ENCODE data around the gene C17orf100.

DNA sequence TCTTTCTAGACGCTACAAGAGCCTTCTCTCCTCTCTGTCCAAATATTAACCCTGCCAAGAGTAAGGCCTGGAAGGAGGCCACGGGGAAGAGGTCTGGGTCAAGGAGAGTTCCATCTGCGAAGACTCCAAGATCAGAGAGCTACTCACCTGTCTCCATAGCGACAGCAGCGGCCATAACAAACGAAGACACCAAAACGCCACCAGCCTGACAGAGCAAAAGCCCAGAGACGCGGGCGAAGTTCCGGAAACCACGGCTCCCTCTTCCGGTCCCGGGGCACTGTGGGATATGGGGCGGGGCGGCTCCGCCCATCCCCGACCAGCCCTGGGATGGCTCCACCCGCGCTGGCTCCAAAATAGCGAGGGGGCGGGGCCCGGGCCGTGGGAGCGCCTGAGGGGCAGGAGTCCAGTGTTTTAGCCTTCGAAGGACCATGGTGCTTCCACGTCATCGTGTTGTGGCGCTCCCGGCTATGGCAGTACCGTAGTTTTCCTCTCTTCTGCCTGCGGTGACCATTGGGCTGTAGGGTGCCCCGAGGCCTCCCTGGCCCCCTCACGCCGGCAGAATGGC, at the start of gene C17orf100, which contains the start of gene MED31:
- no peak for TF ChIP-seq CEBPB (IDR thresholded peaks at IDR 0.05; ENCODE audit: borderline replicate concordance in 1 of 2, low read depth in 2 of 2, low read length in 2 of 2)
- TF ChIP-seq ZNF274 (IDR thresholded peaks at IDR 0.05; ENCODE audit: insufficient read depth, insufficient read length): no peak
- TF ChIP-seq SUZ12 (IDR thresholded peaks at IDR 0.05; ENCODE audit: unreplicated experiment): no peak
- TF ChIP-seq CTCF (IDR thresholded peaks at IDR 0.05 in 2 of 3, conservative IDR thresholded peaks at IDR 0.05 in 1 of 3; ENCODE audit: control insufficient read depth in 2 of 3, extremely low read depth in 1 of 3, insufficient read depth in 1 of 3, low read depth in 3 of 3, low read length in 3 of 3): no peak
- TF ChIP-seq JUND (IDR thresholded peaks at IDR 0.05; ENCODE audit: low read depth, low read length): no peak
- TF ChIP-seq ATF2 (IDR thresholded peaks at IDR 0.05; ENCODE audit: low read length): no peak
- TF ChIP-seq SREBF2 (IDR thresholded peaks at IDR 0.05; ENCODE audit: low read length): no peak
